ENCODE measurements around the gene PDE6B.

- TF ChIP-seq CTCF (conservative IDR thresholded peaks at IDR 0.05; ENCODE audit: low read length): no peak
- no peak for TF ChIP-seq EZH2phosphoT487 (IDR thresholded peaks at IDR 0.05; ENCODE audit: borderline replicate concordance, low read depth, low read length)
These were observed 79.6 kb downstream of the PDE6B start for GRCh38 chr4:704971-705277.
